Nephron (organoid): ENCODE measurements around the gene MFNG.

Experiments used
- H3K27ac Mint-ChIP-seq, 3 experiments: 2 replicates each; pipeline ENCODE4 v1.8.0; 2020; ENCODE audit warnings: mixed read lengths in 3 of 3, mild to moderate bottlenecking in 2 of 3, moderate library complexity in 1 of 3
- H3K27me3 Mint-ChIP-seq: 2 replicates; pipeline ENCODE4 v1.8.0; 2021; ENCODE audit warnings: low read depth, mild to moderate bottlenecking, moderate library complexity, mixed read lengths
- H3K36me3 Mint-ChIP-seq: 2 replicates; pipeline ENCODE4 v1.8.0; 2020; ENCODE audit warnings: low read depth, mixed read lengths
- H3K4me1 Mint-ChIP-seq: 2 replicates; pipeline ENCODE4 v1.8.0; 2020; ENCODE audit warnings: mixed read lengths
- H3K4me3 Mint-ChIP-seq, 3 experiments: 2 replicates each; pipeline ENCODE4 v1.8.0; 2020; ENCODE audit warnings: mild to moderate bottlenecking in 3 of 3, mixed read lengths in 3 of 3, moderate library complexity in 2 of 3
- H3K9me3 Mint-ChIP-seq: 2 replicates; pipeline ENCODE4 v1.8.0; 2020; ENCODE audit warnings: mixed read lengths
- CTCF ChIP-seq, 3 experiments: fragments of 200-600 bp; sonication (generic); IDR thresholded peaks; one replicate each; pipeline ENCODE4 v1.5.0; 2021; ENCODE audit warnings: antibody characterized with exemption in 3 of 3; ENCODE audit not compliant: unreplicated experiment in 3 of 3

MFNG gene

GRCh38 chr22:37426706-37427134, 59.5 kb downstream of the MFNG start:
- Mint-ChIP-seq H3K36me3 (no peaks in the 10 kb centered on the region), H3K27ac (peak overlapping the region in 1 of 3 experiments; percentile 31), H3K4me1 (peaks cover 28% of the 10 kb centered on the region), H3K27me3 (peaks cover 78% of the 10 kb centered on the region), H3K9me3 (no peaks in the 10 kb centered on the region), H3K4me3 (peak overlapping the region; percentile 77 to 88 (median 81))
- TF ChIP-seq CTCF (IDR thresholded peaks at IDR 0.05; ENCODE audit: unreplicated experiment in 3 of 3) = no peak

GRCh38 chr22:37425800-37426705, 60.1 kb downstream of the MFNG start:
- TF ChIP-seq CTCF (IDR thresholded peaks at IDR 0.05; ENCODE audit: unreplicated experiment in 3 of 3) = no peak
- no peaks in the 10 kb centered on the region for H3K36me3 Mint-ChIP-seq
- H3K4me3 Mint-ChIP-seq = peak overlapping the region; percentile 77 to 88 (median 81)
- H3K4me1 Mint-ChIP-seq = peaks cover 29% of the 10 kb centered on the region
- peaks cover 79% of the 10 kb centered on the region for H3K27me3 Mint-ChIP-seq
- H3K27ac Mint-ChIP-seq = peak overlapping the region in 1 of 3 experiments; percentile 31
- no peaks in the 10 kb centered on the region for H3K9me3 Mint-ChIP-seq

GRCh38 chr22:37425369-37425768, 60.8 kb downstream of the MFNG start:
- Mint-ChIP-seq H3K27ac (no peak overlapping the region), H3K4me1 (peaks cover 36% of the 10 kb centered on the region), H3K27me3 (peaks cover 79% of the 10 kb centered on the region), H3K36me3 (no peaks in the 10 kb centered on the region), H3K9me3 (no peaks in the 10 kb centered on the region), H3K4me3 (peak overlapping the region in 2 of 3 experiments; percentile 81 to 88)
- TF ChIP-seq CTCF (IDR thresholded peaks at IDR 0.05; ENCODE audit: unreplicated experiment in 3 of 3) = no peak

- peaks cover 35% of the 10 kb centered on the region for H3K4me1 Mint-ChIP-seq
Observed at GRCh38 chr22:37423283-37423682, 62.9 kb downstream of the MFNG start.

GRCh38 chr22:37421468-37421877, 64.7 kb downstream of the MFNG start:
- no peak overlapping the region for H3K27ac Mint-ChIP-seq
- H3K9me3 Mint-ChIP-seq = no peaks in the 10 kb centered on the region
- peak overlapping the region in 2 of 3 experiments; percentile 3 to 34 for H3K4me3 Mint-ChIP-seq
- no peaks in the 10 kb centered on the region for H3K36me3 Mint-ChIP-seq
- no peak for TF ChIP-seq CTCF (IDR thresholded peaks at IDR 0.05; ENCODE audit: unreplicated experiment in 3 of 3)
- peaks cover 35% of the 10 kb centered on the region for H3K4me1 Mint-ChIP-seq
- H3K27me3 Mint-ChIP-seq = peaks cover 85% of the 10 kb centered on the region

More at GRCh38 chr22:37423283-37423682, 62.9 kb downstream of the MFNG start:
- H3K9me3 Mint-ChIP-seq = no peaks in the 10 kb centered on the region
- no peaks in the 10 kb centered on the region for H3K36me3 Mint-ChIP-seq
- H3K27ac Mint-ChIP-seq = no peak overlapping the region
- no peak for TF ChIP-seq CTCF (IDR thresholded peaks at IDR 0.05; ENCODE audit: unreplicated experiment in 3 of 3)
- H3K4me3 Mint-ChIP-seq = no peak overlapping the region
- peaks cover 83% of the 10 kb centered on the region for H3K27me3 Mint-ChIP-seq
